ENCODE results near the gene EPX. TPM values are rescaled to one million over a fixed set of nuclear protein-coding genes. Genes with fewer than 3 reads are reported as not detected.

The EPX gene
- total RNA-seq, 4 donors from 2014 or later, result not detected

DNA sequence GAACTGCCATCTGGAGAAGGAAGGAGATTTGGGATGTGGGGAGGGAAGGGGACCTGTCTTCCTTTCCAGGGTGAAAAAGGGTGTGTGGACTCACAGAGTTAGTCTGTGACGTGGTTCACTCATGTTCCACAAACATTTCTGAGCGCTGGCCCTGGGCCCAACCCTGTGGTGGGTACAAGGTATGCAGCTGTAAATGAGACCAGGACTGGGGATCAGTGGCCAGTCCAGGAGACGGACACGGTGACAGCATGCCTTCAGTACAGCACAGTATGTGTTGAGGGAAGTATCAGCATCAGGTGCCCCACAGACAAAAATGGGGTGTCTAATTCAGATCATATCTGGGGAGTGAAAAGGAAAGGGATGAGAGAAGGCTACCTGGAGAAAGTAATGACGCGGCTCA is 5.5 kb upstream of the EPX start:
- 92 to 100% methylated on average over 3 to 6 of the region's 6 CpGs for WGBS, 2 donors (ENCODE audit: low coverage in 1 of 2)

GRCh38 chr17:58187675-58188074 is 4.9 kb upstream of the EPX start:
- H3K27ac ChIP-seq, result no peak overlapping the region
- no peak for DNase-seq
- no peaks in the 10 kb centered on the region for H3K9me3 ChIP-seq
- 36% methylated on average over 7 of the region's 7 CpGs; no CpG with 5 or more reads in 1 of the 2 donors for WGBS, 2 donors (ENCODE audit: low coverage in 1 of 2)
- H3K27me3 ChIP-seq, result peaks cover 11% of the 10 kb centered on the region
- TF ChIP-seq EP300 (IDR thresholded peaks at IDR 0.05; ENCODE audit: low read depth), result no peak
- no peak for TF ChIP-seq POLR2A (IDR thresholded peaks at IDR 0.05)
- TF ChIP-seq POLR2AphosphoS5 (IDR thresholded peaks at IDR 0.05), result no peak
- no peak for TF ChIP-seq CTCF (IDR thresholded peaks at IDR 0.05)
- intact Hi-C loops (cut with DNase I; ENCODE audit: low total_unique reads), result no loop called here
- H3K4me1 ChIP-seq, result no peaks in the 10 kb centered on the region
- no peaks in the 10 kb centered on the region for H3K36me3 ChIP-seq
- H3K4me3 ChIP-seq, result no peak overlapping the region
- in situ Hi-C loops (cut with MboI; ENCODE audit: low pct_ligation_motif_present in 1 of 4, low pct_unique_long_range_greater_than_20kb in 1 of 4, low sequenced_read_pairs in 3 of 4), result no loop called here

More for the DNA sequence above, 5.5 kb upstream of the EPX start:
- no peak for DNase-seq
- no peaks in the 10 kb centered on the region for H3K4me1 ChIP-seq
- H3K4me3 ChIP-seq, result no peak overlapping the region
- in situ Hi-C loops (cut with MboI; ENCODE audit: low pct_ligation_motif_present in 1 of 4, low pct_unique_long_range_greater_than_20kb in 1 of 4, low sequenced_read_pairs in 3 of 4) (no loop called here), intact Hi-C loops (cut with DNase I; ENCODE audit: low total_unique reads) (no loop called here)
- TF ChIP-seq EP300 (IDR thresholded peaks at IDR 0.05; ENCODE audit: low read depth) (no peak), POLR2A (IDR thresholded peaks at IDR 0.05) (no peak), POLR2AphosphoS5 (IDR thresholded peaks at IDR 0.05) (no peak), CTCF (IDR thresholded peaks at IDR 0.05) (no peak)
- H3K36me3 ChIP-seq, result no peaks in the 10 kb centered on the region
- H3K9me3 ChIP-seq, result no peaks in the 10 kb centered on the region
- no peak overlapping the region for H3K27ac ChIP-seq
- H3K27me3 ChIP-seq, result peaks cover 11% of the 10 kb centered on the region

DNA sequence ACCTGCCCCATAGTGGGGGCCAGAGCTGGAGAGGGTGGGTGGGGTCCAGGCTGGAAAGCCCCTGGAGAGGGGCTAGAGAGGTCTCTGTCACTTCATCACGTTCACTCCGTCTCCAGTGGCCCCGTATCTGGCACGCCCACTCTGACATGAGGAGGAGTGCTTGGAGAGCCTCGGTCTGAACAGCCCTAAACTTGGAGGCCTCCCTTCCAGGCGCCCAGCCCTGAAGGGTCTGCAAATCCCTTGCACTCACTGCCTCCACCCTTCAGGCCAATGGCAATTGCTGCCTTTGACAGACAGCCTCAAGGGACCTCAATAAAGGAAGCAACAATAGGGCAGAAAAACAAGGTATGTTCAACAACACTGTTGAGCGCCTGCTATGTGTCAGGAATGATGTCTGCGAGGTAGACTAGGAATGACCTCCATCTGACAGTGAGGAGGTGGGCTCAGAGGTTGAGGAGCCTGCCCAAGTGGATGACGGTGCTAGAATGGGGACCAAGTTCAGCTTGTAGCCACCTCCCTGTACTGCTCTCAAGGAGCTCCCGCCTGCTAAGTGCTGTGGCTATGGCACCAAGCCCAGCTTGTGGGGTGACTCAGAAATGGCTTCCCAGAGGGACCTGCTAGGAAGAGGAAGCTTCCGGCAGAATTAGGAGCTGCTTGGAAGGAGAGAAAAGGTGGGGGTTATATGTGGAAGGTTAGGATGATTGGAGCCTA is 2.9 kb upstream of the EPX start:
- no peak overlapping the region for H3K4me3 ChIP-seq
- H3K27ac ChIP-seq, result no peak overlapping the region
- in situ Hi-C loops (cut with MboI; ENCODE audit: low pct_ligation_motif_present in 1 of 4, low pct_unique_long_range_greater_than_20kb in 1 of 4, low sequenced_read_pairs in 3 of 4) (no loop called here), intact Hi-C loops (cut with DNase I; ENCODE audit: low total_unique reads) (no loop called here)
- H3K9me3 ChIP-seq, result no peaks in the 10 kb centered on the region
- no peaks in the 10 kb centered on the region for H3K4me1 ChIP-seq
- 58 to 59% methylated on average over 4 to 11 of the region's 11 CpGs for WGBS, 2 donors (ENCODE audit: low coverage in 1 of 2)
- TF ChIP-seq POLR2AphosphoS5 (IDR thresholded peaks at IDR 0.05), result no peak
- TF ChIP-seq EP300 (IDR thresholded peaks at IDR 0.05; ENCODE audit: low read depth), result no peak
- TF ChIP-seq POLR2A (IDR thresholded peaks at IDR 0.05), result no peak
- no peak for TF ChIP-seq CTCF (IDR thresholded peaks at IDR 0.05)
- DNase-seq, result no peak
- H3K27me3 ChIP-seq, result peaks cover 11% of the 10 kb centered on the region
- no peaks in the 10 kb centered on the region for H3K36me3 ChIP-seq

- DNase-seq, result no peak
- intact Hi-C loops (cut with DNase I; ENCODE audit: low total_unique reads) (no loop called here), in situ Hi-C loops (cut with MboI; ENCODE audit: low pct_ligation_motif_present in 1 of 4, low pct_unique_long_range_greater_than_20kb in 1 of 4, low sequenced_read_pairs in 3 of 4) (no loop called here)
- Histone ChIP-seq H3K4me3 (no peak overlapping the region), H3K9me3 (no peaks in the 10 kb centered on the region), H3K36me3 (no peaks in the 10 kb centered on the region), H3K27ac (no peak overlapping the region), H3K4me1 (no peaks in the 10 kb centered on the region), H3K27me3 (peaks cover 11% of the 10 kb centered on the region)
- 55% methylated on average over 14 of the region's 14 CpGs; no CpG with 5 or more reads in 1 of the 2 donors for WGBS, 2 donors (ENCODE audit: low coverage in 1 of 2)
- TF ChIP-seq EP300 (IDR thresholded peaks at IDR 0.05; ENCODE audit: low read depth) (no peak), CTCF (IDR thresholded peaks at IDR 0.05) (no peak), POLR2AphosphoS5 (IDR thresholded peaks at IDR 0.05) (no peak), POLR2A (IDR thresholded peaks at IDR 0.05) (no peak)
Measured at GRCh38 chr17:58191241-58191896, 1.2 kb upstream of the EPX start.

All from transverse colon (tissue), 4 donors.